Cerebellar cortex (tissue), 1 donor: ENCODE data around the gene PLPPR2.
"Not testable (repeated sequence)": the region's sequence is repeated elsewhere in the genome, so short reads cannot be mapped to it uniquely, and the experiment has no call there.

Experiments used
- DNase-seq: peaks from one replicate; pipeline ENCODE4 v3.0.0-alpha.2; 2015; ENCODE audit warnings: low spot score

The PLPPR2 gene

GRCh38 chr19:11401808-11402543 lies 46.7 kb downstream of the PLPPR2 start:
- no peak for DNase-seq

DNA sequence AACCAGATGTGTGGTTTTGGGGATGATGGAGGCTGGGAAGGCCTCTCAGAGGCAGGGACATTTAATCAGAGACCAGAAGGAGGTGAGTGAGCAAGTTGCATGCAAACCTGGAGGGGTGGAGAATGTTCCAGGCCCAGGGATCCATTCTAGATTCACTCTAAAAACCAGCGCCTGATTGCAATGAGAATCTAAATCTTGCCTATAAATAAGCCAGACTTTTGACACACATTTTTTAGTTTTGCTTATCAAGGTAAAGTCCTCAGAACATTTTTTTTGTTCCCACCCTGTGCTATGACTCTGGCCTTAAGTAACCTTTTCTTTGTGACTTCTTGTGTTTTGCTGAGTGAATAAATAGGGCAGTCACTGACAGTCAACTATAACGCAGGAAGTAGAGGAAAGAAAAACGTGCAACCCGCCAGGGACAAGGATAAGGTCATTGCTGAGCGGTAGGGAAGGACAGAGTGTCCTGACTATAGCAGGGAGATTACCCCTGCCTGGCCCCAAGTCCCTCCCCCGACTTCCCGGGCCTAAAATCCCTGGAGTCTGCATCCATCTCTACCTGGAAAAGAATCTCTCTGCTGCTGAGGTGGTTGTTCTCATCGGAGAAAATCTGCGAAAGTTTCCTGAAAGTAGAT lies 49.5 kb downstream of the PLPPR2 start:
- no peak for DNase-seq

DNA sequence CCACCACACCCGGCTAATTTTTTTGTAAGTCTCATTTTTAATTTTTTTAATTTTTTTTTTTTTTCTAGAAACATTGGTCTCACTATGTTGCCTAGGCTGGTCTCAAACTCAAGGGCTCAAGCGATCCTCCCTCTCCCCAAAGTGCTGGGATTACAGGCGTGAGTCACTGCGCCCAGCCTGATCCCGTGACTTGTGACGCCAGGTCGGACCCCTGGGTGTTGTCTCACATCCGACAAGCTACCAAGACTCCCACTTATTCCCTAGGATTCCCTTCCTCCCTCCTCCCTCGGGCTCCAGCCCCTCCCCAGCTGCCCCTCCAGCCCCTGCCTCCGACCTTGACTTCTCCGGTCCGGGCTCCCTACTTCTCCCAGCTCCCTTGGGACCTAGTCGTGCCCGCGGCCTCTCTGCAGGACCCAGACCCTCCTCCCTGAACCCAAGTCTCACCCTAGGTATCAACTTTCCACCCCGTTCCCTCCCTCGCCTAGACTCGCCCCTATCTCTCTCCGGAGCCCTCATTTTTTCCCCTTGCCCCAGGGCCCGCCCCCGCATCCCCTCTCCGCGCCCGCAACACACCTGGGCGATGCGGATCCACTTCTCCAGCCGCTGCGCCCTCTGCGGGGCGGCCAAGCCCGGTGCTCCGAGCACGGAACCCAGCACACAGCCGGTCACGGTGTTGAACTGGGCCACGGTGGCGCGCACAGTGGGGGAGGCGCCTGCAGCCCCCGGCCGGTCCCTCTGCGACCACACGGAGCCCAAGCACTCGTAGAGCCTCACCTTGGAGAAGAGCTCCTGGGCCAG lies 50.8 kb downstream of the PLPPR2 start:
- DNase-seq = no peak

DNA sequence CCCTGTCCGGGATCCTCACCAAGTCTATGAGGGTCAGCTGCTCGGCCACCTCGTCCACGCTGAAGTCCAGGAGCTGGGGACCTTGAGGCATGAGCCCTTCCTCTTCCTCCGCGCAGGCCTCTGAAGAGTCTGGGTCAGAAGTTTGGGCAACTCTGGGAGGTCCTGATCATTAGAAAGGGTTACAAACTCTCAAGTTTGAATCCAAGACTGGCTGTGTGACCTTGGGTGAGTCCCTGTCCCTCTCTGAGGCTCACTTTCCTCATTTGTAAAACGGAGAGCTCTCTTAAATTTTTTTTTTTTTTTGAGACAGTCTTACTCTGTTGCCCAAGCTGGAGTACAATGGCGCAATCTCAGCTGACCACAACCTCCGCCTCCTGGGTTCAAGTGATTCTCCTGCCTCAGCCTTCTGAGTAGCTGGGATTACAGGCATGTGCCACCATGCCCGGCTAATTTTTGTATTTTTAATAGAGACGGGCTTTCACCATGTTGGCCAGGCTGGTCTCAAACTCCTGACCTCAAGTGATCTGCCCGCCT lies 51.5 kb downstream of the PLPPR2 start:
- DNase-seq = not testable (repeated sequence)

DNA sequence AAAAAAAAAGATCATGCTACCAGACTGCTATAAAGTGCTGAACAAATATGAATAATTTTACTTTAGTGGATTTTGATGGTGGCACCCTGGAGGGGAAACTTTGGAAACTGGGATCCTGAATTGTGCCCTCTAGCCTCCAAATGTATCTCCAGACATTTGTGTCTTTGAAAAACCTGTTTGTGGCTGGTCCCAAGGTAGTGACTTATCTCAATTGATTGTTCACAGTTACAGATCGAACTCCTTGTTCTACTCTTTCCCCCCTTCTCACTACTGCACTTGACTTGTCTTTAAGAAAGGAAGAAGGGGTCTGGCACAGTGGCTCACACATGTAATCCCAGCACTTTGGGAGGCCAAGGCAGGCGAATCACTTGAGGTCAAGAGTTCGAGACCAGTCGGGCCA lies 53.4 kb downstream of the PLPPR2 start:
- no peak for DNase-seq

- DNase-seq = no peak
Measured at GRCh38 chr19:11410682-11411081, 55.5 kb downstream of the PLPPR2 start.

GRCh38 chr19:11414544-11414943 lies 59.3 kb downstream of the PLPPR2 start:
- DNase-seq = no peak
